NCI-H1417 treated with DMSO at 0.1 percent for 48 hours (cell line): Measurements from ENCODE around the gene EWSR1.
"Not testable (repeated sequence)": the region's sequence is repeated elsewhere in the genome, so short reads cannot be mapped to it uniquely, and the experiment has no call there.

Experiments
- DNase-seq: peaks from one replicate; lab custom pipeline; 2025; lab: John Stamatoyannopoulos, UW

The EWSR1 gene, protein sequence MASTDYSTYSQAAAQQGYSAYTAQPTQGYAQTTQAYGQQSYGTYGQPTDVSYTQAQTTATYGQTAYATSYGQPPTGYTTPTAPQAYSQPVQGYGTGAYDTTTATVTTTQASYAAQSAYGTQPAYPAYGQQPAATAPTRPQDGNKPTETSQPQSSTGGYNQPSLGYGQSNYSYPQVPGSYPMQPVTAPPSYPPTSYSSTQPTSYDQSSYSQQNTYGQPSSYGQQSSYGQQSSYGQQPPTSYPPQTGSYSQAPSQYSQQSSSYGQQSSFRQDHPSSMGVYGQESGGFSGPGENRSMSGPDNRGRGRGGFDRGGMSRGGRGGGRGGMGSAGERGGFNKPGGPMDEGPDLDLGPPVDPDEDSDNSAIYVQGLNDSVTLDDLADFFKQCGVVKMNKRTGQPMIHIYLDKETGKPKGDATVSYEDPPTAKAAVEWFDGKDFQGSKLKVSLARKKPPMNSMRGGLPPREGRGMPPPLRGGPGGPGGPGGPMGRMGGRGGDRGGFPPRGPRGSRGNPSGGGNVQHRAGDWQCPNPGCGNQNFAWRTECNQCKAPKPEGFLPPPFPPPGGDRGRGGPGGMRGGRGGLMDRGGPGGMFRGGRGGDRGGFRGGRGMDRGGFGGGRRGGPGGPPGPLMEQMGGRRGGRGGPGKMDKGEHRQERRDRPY

GRCh38 chr22:29267858-29268510 lies at the start of gene EWSR1, which contains the start of gene RHBDD3:
TSS of gene EWSR1 (plus strand) at chr22:29268268. CDS start at chr22:29268337, 69 bp downstream.
TSS of gene RHBDD3 (minus strand) at chr22:29267981. CDS start at chr22:29265626, 2,355 bp downstream.
- peak; percentile 68 for DNase-seq

DNA sequence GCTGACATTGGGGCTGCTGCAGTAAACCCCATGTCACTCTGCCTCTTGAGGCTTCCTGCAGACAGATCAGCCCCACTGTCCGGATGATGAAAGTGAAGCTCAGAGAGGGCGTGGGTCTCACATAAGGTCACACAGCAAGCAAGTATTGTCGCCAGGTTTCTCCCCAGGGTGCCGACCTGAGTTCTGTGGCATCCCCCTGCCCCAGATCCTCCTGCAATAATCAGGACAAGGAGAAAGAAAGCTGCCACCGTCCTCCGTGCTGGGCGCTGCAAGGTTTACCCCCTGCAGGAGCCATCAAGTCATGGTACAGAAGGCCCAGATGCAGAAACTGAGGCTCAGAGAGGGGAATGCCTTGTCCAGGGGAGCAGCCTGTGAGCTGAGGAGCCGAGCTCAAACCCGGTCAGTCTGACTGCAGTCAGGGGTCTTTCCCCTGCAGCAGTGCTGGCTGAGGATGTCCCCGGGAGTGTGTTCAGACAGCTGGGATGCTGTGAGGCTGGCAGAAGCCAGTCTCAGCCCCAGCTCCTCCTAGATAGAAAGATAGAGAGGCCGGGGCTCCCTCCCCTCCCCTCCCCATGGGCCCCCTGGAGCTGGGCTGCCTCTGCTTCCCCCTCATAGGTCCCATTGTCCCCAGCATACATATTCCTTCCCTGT lies 49.2 kb upstream of the EWSR1 start:
- no peak for DNase-seq

DNA sequence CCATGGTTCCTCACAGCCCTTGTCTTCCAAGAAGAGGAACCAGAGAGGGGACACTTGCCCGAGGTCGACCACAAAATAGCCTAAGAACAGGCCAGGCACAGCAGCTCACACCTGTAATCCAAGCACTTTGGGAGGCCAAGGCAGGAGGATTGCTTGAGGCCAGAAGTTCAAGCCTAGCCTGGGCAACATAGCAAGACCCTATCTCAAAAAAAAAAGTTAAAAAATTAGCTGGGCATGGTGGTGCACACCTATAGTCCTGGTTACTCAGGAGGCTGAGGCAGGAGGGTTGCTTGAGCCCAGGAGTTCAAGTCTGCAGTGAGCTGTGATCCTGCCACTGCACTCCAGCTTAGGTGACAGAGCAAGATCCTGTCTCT lies 48.7 kb upstream of the EWSR1 start:
- not testable (repeated sequence) for DNase-seq

GRCh38 chr22:29219881-29220670 lies 48.0 kb upstream of the EWSR1 start:
- DNase-seq: no peak

DNA sequence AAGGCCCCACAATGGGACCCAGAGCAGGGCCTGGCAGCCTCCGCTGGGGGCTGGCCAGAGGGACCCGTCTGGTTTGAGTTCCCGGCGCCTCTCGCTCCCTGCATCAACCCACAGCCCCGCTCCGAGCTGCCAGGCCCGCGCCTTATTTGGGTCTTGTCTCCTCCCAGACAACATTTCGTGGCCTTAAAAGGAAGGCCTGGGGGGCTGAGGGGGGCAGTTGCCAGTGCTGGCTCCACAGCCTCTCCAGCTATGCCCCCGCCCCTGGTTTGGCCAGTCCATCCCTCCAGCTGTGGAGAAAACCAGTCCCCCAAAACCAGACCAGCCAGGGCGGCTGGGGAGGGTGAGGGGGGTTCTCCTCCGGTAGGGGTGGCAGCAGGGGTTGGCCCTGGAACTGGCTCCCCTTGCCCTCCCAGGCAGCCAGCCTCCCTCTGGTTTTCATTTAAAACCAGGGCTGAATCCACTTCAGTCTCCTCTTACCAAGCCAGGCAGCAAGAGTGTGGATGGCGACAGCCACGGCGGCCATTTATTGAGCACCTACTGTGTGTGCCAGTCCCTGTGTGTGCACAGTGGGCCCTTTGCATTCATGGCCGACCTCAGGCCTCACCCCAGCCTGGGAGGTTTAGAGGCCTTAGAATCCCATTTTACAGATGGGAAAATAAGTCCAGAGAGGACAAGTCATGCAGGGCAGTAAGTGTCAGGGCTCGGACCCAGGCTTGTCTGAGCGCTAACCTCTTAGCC lies 43.8 kb upstream of the EWSR1 start:
- DNase-seq: no peak

DNA sequence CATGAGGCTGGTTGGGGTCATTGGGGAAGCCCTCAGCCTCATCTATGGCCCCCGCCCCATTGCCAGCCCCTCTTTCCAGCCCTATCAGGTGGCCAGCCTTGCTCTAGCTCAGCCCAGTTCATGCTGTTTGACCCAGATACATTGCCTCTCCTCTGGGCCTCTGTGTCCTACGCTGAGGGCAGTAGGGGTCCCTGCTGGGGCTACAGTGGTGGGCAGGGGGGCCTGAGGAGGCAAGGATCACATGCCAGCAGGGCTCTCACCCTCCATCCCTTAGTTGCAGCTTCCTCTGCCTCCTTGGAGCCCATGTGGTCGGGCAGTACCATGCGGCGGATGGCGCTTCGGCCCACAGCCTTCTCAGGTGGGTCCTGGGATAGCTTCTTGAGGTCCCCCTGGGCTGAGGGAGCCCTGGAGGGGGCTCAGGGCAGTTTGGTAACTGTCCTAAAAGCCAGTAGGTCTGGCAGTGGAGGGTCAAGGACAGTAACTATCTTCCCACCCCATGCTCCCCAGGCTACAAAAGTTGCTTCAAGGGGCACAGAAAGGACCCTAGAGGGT lies 43.1 kb upstream of the EWSR1 start:
- no peak for DNase-seq

DNA sequence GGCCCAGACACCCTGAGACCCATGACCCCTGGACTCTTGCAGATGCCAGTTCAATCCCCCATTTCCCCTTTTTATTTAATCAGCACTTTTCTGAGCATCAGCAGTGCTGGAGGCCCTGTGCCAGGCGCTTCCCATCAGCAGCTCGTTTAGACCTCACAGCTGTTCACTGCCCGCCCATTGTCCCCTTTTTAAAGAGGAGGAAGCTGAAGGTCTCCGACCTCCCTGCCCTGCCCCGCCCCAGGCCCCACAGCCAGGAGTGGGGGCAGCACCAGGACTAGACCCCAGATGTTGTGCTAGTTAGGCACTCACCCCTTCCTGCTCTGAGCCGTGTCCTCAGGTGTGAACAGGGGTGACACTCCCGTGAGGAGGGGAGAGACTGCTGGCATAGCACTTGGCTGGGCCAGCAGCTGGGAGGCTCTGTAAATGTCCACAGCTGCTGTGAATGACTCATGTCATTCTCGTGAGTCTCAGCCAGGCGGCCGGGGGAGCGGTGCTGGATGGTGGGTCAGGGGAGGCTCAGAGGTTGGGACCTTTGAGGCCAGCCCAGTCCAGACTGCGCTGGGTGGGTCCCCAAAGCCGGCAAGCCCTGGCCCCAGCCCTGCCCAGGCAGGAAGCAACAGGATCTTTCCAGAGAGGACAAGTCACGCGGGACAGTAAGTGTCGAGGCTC lies 42.5 kb upstream of the EWSR1 start:
- no peak for DNase-seq

- no peak for DNase-seq
These were observed 41.6 kb upstream of the EWSR1 start for GRCh38 chr22:29226351-29226981.

DNA sequence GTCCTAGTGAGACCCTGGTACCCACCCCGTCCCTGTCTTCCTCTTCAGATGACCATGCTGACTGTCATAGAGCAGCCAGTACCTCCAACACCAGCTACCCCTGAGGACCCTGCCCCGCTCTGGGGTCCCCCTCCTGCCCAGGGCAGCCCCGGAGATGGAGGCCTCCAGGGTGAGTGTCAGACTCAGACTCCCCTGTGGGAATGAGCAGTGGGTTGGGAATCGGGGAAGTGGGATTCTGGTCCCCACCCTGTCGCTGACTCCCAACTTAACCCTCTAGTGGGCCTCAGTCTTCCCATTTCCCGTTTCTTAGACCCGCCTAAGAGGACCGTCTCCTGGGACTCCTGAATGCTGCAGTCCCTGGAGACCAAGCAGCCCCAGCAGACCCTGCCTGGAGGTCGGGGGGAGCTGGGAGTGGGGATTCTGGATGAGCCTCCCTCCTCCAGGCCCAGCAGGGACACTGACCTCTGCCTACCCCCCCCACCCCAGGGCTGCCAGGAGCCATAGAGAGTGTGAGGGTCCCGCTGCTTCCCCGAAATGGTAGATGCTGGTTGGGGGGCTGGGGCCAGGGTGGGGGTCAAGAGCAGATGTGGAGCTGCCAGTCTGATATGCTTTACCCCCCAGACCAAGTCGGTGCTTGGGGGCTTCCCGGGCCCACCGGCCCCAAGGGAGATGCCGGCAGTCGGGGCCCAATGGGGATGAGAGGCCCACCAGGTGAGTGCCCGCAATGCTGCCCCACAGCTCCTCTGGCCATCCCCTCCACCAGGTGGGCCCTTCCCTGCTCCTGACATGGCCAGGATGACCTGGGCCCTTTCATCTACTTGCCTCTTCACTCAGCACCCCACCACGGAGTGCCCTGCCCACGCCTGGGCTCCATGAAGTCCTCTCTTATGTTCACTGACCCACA lies 36.8 kb upstream of the EWSR1 start:
- DNase-seq: no peak

GRCh38 chr22:29231971-29232959 lies 35.8 kb upstream of the EWSR1 start:
- no peak for DNase-seq

DNA sequence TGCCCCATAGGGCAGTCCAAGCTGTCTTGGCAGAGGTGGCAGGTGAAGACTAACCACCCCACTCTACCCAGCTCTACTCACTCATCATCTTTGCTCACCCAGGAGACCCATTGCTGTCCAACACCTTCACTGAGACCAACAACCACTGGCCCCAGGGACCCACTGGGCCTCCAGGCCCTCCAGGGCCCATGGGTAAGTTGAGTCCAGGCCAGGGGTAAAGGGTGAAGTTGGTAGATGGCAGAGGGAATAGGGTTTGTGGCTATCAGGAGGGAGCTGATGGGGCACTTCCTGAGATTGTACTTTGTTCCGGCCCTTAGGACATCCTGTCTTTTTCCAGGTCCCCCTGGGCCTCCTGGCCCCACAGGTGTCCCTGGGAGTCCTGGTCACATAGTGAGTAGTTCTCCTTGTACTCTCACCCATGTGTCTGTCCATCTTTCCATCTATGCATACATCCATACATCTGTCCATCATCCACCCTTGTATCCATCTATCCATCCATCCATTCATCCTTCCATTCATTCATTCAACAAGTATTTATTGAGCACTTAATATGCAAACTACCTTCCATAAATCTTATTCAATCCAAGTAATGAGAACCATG lies 34.7 kb upstream of the EWSR1 start:
- DNase-seq: no peak

DNA sequence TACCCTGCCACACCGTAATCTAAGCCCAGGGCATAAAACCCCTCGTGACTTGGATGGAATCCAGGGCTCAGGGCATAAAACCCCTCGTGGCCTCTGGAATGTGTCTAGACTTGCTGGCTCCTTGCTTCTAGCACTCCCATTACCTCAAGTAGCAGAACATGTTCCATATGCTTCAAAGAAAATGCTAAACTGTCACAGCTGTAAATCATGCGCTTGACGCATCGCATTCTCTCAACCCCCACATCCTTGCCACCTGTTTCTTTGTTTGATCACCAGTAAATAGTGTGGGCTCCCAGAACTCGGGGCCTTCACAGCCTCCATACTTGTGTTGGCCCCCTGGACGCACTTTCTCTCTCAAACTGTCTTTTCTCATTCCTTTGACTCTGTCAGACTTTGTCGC lies 27.6 kb upstream of the EWSR1 start:
- DNase-seq: not testable (repeated sequence)

DNA sequence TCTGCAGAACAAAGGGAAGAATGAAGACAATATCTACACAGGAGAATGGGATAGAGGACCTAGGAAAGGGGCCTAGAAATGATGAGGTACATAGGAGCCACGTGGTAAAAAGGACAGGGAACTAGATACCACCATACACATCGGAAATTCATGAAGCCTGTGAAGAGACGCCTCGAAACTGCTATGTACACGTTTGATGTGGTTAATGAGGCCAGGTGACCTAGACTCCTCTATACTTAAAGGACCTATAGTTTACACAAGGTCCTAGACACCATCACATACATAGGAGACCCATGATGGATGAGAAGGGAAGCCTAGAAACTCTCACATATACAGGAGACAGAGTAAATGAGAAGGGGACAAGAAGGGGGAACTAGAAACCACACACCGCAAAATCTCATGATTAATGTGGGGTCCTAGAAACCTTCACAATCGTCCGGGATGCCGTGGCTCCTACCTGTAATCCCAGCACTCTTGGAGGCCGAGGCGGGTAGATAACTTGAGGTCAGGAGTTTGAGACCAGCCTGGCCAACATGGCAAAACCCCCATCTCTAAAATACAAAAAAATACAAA lies 24.1 kb upstream of the EWSR1 start:
- DNase-seq: no peak

- no peak for DNase-seq
These were observed 23.1 kb upstream of the EWSR1 start for GRCh38 chr22:29244785-29245625.

DNA sequence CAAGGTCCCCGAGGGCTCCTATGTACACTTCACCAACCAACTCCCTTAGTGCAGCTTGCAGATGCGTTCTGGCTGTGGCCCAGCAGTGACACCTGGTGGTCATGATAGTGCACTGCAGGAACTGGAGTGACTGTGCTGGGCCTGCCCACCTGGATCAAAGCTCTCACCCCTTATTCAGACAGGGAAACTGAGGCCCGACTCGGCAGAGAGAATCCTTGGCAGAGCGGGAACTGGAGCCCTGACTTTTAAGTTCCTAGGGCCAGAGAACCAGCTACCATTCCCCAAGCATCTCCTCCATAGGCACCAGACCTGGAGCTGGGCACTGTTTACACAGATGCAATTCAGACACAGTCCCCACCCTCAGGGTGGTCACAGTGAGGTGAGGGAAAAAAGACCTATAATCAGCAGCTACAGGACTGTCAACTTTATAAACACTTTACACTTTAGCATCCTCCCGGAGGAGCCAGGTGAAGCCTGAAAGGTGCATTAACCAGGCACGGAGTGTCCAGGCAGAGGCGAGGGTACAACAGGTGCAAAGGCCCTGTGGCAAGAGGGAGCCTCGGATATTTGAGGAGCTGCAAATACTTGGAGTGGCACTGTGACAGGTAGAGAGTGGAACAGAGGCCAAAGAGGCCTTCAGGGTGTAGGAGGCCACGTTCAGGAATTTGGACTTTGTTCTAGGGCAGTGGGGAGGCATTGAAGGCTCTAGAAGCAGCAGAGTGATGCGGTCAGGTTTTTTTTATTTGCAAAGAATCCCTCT lies 22.3 kb upstream of the EWSR1 start:
- peak; percentile 5 for DNase-seq
